ENCODE results near the gene MFN2.

GRCh38 chr1:11982010-11982392 lies 1.8 kb downstream of the MFN2 start:
- no peak for TF ChIP-seq ZSCAN4 (tag by site-specific recombination; IDR thresholded peaks at IDR 0.05)
- no peak for TF ChIP-seq ZNF776 (tag by site-specific recombination; IDR thresholded peaks at IDR 0.05; ENCODE audit: borderline replicate concordance)
- no peak for TF ChIP-seq ZNF670 (tag by site-specific recombination; IDR thresholded peaks at IDR 0.05; ENCODE audit: low read depth)
- TF ChIP-seq CTCF (tag by site-specific recombination; IDR thresholded peaks at IDR 0.05): no peak
- TF ChIP-seq ZBTB10 (tag by site-specific recombination; IDR thresholded peaks at IDR 0.05): no peak
- no peak for TF ChIP-seq ZNF274 (IDR thresholded peaks at IDR 0.05; ENCODE audit: low read length)
- TF ChIP-seq ZNF274 (tag by site-specific recombination; IDR thresholded peaks at IDR 0.05; ENCODE audit: borderline replicate concordance): no peak
- TF ChIP-seq ZFP3 (tag by site-specific recombination; IDR thresholded peaks at IDR 0.05; ENCODE audit: low read depth): no peak
- no peak for TF ChIP-seq ZNF138 (tag by site-specific recombination; IDR thresholded peaks at IDR 0.05; ENCODE audit: borderline replicate concordance)
- no peak for TF ChIP-seq ZNF501 (tag by site-specific recombination; IDR thresholded peaks at IDR 0.05)
- no peak for TF ChIP-seq SP2 (tag by site-specific recombination; IDR thresholded peaks at IDR 0.05)
- TF ChIP-seq ZNF660 (tag by site-specific recombination; IDR thresholded peaks at IDR 0.05): no peak
- no peak for TF ChIP-seq ZSCAN16 (tag by site-specific recombination; IDR thresholded peaks at IDR 0.05)
- no peak for TF ChIP-seq YY1 (tag by site-specific recombination; IDR thresholded peaks at IDR 0.05)
